22Rv1 (cell line): ENCODE data around the gene UCK1.

ENCODE experiments used
- CTCF ChIP-seq: fragments of 450-650 bp; IDR thresholded peaks from 2 replicates; pipeline ENCODE4 v1.5.1; 2017; ENCODE audit warnings: mild to moderate bottlenecking
- ZFX ChIP-seq: fragments of 450-650 bp; IDR thresholded peaks from 2 replicates; pipeline ENCODE4 v1.6.1; 2017; ENCODE audit warnings: antibody characterized with exemption, borderline replicate concordance

- TF ChIP-seq CTCF (no peak), ZFX (no peak)
These were observed 3.7 kb upstream of the UCK1 start for GRCh38 chr9:131534721-131535237.
